HG02571 (cell line): ENCODE data around the gene PALM.
"Not testable (repeated sequence)": the region's sequence is repeated elsewhere in the genome, so short reads cannot be mapped to it uniquely, and the experiment has no call there.

Experiments used
- ATAC-seq: cut with Tn5 transposase; IDR thresholded peaks from one replicate; pipeline ENCODE4 v1.9.1; 2021; ENCODE audit warnings: mild to moderate bottlenecking, moderate library complexity; ENCODE audit not compliant: unreplicated experiment

The PALM gene

DNA sequence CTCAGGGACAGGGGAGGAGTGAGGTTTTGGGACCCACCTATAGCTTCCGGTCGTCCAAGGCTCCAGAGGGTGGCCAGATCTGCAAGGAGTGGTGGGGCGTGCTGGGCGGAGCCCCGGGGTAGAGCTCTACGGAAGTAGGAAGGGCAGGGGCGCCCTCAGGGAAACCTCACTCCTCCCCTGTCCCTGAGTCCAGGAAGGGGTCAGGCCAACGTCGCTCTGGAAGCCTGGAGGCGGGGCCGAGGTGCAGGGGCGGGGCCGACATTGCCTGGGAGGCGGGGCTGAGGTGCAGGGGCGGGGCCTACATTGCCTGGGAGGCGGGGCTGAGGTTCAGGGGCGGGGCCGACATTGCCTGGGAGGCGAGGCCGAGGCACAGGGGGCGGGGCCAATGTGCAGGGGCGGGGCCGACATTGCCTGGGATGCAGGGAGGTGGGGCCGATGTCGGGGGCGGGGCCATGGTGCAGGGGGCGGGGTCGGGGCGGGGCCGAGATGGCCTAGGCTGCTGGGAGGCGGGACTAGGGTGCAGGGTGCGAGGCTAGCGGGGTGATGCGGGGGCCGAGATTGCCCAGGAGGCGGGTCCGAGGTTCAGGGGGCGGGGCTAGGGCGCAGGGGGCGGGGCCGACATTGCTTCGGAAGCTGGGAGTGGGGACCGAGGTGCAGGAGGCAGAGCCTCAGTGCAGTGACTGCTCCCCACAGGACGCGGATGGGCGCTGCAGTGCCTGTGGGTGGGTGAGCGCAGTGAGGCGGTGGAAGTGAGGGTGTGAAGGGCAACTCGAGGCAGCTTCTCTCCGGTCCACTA, 4.9 kb upstream of the PALM start:
- no peak for ATAC-seq

DNA sequence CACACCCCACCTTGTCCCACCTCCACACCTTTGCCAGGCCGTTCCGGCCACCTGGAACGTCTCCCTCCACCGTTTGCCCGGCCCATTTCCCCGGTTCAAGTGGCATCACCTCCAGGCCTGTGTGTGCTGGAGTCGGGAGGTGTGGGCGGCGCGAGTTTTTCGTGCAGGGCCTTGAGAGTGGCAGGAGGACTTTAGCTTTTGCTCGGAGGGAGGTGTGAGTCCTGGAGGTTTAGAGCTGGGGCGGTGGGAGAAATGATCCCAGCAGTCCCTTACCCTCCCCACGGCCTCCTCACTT, 4.3 kb upstream of the PALM start:
- ATAC-seq: no peak

DNA sequence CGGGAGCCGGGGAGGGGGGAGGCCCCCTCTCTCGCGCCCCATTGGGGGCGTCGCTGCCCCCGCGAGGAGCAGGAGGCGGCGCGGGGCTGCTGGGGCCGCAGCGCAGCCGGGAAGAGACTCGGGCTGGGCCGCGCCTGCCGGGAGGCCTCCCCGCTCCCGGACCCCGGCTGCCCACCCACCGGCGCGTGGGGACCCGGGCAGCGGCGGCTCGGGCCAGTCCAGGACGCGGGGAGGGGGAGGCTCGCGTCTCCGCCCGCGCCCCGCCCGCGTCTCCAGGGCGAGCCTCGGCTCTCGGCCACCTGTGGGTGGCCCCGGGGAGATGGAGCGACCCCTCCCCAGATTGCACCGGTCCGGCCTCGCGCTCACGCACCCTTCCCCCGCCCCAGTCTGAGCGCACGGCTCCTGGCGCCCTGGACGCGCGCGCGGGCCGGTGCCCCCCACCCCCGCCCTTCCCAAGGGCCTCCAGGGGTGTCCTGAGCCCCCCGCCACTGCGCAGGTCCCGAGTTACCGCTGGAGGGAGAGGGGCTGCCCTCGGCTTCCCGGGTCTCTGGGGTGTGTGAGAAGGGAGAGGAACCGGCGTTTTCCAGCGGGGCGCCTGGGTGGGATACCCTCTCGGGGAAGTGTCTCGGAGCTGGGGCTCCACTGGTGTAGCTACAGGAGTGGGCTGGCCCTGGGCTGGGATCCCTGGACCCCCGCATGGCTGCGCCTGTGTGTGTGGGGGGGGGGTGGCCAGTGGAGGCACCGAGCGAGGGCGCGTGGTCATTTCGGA, 645 bp downstream of the PALM start:
- no peak for ATAC-seq

DNA sequence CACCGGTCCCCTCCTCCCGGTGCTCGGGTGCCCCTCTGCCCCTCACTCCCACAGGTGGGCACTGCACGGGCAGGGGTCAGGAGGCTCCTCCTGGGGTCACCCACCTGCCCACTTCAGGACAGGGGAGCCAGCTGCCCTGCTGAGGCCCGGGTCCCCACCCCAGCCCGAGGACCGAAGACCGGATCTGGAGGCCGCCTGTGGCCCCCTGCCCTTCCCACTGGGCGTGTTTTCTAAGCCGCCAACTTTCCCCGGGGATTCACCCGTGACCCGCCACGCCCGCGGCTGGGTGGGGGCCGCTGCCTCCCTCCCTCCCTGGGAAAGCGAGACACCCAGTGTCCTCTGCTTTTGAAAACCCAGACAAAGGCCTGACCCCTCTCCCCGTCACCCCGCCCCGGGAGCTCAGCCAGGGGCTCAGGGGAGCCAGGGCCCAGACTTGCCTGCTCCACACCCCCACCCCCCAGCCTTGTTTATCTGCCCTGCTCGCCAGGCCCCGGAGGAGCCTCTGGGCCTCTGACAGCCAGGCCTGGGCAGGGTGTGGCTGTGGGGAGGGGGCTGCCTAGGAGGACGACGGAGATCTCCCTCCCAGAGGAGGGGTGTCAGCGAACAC, 1.3 kb downstream of the PALM start:
- ATAC-seq: no peak

DNA sequence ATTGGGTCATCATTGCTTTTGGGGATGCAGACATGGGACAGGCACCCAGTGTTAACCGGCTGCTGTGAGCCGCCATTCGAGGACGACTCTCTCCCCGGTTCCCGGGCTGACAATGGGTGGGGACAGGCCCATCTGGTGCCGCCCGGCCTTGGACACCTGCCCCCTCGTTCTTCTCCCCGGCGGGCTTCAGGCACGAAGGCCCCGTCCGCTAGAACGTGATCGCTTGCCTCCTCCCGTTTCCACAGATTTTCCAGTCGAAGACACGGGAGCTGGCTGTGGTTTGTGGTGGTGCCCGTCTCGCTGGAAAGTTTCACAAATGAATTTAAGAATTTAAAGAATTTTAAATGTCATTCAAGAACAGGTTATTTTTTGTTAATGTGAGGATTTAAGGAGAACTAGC, 2.0 kb downstream of the PALM start:
- ATAC-seq: no peak

DNA sequence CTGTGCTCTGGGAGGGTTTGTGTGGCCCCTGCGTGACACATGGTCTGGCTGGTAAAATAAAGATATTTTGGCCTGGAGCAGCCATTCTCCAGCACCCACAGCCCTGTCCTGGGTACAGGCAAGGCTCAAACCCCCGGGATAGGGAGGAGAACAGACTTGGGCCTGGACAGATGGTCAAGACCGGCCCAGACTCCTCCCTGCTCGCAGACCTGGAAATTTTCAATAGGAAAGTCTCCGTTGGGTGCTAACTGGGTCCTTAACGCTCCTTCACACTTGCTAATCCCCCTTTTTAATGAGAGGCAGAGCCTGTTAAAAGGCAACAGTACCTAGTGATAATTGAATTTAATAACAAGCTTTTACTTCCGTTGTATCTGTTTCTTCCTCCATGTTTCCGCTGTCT, 2.5 kb downstream of the PALM start:
- ATAC-seq: no peak

DNA sequence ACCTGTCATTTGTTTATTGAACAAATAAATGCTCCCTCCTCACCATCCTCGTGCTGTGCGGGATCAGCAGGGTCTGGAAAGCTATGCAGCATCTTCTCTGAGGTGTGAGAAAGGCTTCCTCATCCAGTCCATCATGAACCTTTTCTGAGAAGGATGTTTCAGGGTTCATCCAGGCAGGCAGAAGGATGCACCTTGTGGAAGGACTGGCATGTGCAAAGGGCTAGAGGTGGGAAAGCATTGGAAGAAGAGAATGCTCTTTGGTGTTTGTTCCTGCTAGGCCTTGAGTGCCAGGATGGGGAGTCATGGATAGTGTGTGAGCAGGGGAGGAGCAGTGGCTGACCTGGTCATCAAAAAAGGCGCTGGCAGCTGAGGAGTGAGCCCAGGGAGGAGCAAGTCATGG, 6.6 kb downstream of the PALM start:
- no peak for ATAC-seq

DNA sequence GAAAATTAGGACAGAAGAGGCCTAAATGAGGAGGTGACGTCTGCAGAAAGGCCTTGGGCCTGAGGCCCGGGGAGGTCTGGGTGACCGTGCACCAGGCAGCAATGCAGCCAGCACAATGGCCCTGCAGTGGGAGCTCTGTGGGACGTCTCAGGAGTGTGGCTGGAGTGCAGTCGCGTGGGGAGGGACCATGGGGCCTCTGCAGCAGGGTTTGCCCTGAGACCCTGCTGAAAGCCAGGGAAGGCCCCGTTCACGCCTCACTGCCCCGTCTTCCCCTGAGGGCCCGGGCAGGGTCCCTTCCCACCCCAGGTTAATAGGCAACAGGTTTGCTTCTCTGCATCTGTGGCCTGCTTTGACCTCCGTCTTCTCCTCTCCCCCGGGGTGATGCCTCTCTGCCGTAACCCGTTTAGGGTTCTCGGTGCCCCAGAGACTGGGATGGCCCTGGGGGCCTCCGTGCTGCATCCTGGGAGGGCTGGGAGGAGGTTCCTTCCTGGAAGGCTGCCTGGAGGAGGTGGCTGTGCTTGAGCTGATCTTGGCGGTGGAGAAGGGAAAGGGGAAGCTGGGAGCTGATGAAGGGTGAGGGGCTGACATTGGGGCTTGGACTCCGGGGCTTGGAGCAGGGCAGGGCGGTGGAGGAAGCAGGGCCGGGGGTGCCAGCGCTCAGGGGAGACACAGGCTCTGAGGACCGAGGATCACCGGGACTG, 9.7 kb downstream of the PALM start:
- ATAC-seq: no peak

DNA sequence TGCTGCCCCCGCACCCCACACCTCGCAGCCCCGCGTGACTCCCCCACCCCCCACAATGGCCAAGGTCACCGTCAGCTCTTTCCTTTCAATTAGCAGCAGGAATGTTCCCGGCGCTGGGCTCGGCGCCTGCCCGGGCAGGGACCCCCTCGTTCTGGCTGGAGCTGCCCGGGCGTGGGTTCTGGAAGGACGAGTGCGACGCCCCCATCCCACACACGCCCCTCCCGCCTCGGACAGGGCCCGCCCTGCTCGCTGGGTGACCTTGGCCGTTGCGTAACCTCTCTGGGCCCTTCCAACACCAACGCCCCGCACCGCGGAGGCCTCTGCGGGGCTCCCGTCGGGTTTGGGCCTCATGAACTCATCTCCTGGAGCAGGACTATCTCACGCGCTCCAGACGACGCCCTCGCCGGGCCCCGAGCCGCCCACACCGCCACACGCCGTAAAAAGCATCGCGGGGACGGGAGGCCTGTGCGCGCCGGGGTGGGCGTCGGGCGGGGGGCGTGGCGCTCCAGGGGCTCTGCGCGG, 10.3 kb downstream of the PALM start:
- no peak for ATAC-seq

DNA sequence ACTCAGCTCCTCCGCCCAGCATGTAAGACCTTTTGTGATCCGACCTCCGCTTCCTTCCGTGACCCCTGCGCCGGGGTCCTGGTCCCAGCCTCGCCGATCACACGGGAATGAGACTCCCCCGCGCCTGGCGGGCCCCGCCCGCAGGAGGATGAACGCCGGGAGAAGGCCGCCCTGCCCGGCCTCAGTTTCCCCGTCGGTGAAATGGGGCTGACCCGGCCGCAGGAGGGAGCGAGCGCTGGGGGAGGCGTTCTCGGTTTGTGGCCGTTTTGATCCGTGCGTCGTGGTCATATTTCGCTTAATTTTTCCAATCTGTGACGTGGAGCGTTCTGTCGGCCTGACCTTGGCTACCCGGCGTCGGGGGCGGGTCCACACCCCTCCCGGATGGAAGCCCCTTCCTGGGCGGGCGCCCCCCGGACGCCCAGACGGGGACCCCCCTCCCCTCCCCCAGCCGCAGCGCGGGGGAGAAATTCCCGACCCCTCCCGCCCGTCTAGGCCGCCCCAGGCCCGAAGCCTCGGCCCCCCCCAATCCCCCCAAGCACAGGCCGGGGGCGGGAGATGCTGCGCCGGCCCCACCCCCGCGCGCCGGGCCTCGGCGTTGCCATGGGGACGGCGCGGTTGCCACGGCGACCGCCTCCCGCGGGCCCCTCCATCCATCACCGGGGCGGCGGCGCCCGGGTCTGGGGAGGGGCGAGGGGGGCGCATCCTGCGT, 11.1 kb downstream of the PALM start:
- ATAC-seq: no peak

DNA sequence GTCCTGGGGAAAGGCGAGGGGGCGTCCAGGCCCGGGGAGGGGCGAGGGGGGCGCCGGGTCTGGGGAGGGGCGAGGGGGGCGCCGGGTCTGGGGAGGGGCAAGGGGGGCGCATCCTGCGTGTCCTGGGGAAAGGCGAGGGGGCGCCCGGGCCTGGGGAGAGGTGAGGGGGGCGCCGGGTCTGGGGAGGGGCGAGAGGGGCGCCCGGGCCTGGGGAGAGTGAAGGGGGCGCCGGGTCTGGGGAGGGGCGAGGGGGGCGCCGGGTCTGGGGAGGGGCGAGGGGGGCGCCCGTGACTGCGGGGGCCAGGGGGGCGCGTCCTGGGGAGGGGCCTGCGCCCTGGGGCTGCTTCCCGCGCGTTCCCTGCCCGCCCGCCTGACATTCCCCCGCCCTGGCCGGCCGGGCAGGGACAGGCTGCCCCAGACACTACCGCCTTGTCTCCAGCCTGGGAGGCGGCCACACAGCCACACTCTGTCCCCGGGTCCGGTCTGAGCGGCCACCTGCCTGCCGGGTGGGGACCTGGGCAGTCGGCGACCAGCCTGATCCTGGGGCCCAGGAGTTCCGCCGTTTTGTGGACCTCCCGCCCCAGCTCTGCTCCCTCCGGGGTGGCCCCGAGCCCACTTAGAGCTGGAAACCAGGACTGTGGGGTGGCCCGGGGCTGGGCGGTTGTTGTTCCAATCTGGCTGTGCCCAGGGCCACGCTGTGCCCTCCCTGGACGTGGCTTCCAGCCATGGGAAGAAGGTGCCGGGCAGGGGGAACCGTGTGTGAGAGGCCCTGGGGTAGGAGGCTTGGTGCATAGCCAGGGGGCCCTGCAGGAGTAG, 11.8 kb downstream of the PALM start:
- no peak for ATAC-seq

DNA sequence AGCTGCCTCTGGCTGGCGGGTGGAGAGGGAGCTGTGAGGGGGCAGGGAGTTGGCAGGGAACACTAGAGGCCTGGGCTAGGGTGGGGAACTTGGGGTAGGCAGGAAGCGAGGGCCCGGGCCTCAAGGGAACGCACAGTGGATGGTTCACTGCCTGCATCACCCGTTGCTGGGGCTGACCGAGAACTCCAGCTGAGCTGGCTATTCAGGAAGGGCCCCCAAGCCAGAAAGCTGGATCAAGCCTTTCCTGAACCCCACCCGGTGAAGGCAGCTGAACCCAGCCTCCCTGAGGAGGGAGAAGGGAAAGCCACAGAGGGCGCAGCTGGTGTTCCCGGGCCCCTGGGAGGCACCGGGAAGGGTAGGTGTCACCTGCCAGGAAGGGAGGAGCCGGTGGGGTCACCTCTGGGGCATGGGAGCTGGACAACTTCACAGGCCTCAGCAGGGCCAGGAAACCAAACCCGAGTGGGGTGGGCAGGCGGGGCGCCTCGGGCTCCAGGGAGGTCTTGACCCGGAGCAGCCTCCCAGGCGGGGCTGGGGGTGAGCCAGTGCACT, 13.9 kb downstream of the PALM start:
- ATAC-seq: no peak

DNA sequence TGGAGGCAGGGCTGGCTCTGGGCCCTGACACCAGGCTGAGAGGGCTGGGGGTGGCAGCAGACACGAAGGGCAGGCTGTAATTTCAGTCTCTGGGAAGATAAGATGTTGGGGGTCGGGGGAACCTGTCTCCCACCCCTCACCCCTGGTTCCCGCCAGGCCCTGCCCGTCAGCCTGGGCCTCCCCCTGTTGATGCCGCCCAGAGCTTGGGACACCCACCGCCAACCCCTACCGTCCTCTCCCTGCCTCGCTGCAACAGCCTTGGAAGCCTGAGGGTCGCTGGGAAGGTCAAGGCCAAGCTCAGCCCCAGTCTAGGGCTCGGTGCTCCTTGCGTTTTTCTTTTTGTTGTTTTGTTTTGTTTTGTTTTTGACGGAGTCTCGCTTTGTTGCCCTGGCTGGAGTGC, 14.5 kb downstream of the PALM start:
- no peak for ATAC-seq

DNA sequence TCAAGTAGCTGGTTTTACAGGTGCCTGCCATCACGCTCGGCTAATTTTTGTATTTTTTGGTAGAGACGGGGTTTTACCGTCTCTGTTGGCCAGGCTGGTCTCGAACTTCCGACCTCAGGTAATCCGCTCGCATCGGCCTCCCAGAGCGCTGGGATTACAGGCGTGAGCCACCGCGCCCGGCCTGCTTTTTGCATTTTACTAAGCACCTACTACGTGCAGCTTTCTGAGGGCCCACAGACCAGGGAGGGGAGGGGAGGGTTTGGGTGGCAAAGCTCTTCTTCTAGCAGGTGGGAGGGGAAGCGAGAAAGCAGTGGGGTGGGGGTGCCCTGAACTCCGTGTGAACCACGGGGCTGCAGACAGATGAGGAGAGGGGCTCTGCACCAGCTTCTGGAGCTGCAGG, 15.0 kb downstream of the PALM start:
- ATAC-seq: no peak

DNA sequence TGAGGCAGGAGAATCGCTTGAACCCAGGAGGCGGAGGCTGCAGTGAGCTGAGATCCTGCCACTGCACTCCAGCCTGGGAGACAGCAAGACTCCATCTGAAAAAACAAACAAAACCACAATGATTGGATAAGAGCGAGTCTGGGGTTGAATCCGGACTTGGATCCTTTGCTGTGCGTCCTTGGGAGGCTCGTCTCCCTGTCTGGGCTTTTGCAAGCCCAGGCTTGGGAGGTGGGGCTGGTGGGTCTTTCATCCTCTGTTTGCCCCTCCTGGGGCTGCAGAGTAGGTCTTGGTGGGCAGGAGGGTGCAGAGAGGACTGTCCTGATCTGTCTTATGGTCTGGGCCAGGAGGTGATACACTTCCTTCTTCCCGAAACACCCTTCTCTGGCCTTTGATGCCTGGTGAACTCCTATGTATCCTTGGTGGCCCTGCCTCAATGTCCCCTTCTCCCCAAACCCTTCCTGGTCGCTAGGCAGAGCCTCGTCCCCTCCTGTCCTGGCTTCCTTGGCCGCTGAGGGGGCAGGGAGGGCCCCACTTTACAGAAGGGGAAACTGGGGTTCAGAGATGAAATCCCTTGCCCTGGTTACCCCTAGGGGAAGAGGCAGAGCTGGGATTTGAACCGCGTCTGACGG, 16.8 kb downstream of the PALM start:
- no peak for ATAC-seq

DNA sequence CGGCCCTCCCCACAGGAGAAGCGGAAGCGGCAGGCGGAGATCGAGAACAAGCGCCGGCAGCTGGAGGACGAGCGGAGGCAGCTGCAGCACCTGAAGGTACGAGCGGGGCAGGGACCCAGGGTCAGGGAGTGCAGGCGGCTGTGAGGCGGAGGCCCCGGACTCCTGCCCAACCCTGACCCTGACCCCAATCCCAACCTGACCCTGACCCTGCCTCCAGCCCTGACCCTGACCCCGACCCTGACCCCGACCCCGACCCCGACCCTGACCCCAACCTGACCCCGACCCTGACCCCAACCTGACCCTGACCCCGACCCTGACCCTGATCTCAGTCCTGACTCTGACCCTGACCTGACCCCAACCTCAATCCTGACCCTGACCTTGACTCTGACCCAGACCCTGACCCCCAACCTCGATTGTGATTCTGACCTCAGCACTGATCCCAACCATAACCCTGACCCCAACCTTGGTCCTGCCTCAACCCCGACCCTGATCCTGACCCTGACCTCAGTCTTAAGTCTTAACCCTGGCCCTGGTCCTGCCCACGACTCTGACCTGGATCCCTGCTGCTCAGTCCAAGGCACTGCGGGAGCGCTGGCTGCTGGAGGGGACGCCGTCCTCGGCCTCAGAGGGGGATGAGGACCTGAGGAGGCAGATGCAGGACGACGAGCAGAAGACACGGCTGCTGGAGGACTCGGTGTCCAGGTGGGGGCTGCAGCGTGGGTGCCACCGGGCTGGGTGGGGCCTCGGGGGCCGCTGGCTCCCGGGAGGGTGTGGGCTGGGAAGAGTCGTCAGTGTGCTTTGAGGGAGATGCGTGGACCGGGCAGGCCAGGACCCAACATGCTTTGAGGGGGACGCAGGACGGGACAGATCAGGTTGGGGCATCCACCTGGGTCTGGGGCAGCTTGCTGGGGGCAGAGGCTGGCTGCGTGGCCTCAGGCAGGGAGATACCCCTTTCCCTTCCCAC, 18.5 kb downstream of the PALM start:
- no peak for ATAC-seq

DNA sequence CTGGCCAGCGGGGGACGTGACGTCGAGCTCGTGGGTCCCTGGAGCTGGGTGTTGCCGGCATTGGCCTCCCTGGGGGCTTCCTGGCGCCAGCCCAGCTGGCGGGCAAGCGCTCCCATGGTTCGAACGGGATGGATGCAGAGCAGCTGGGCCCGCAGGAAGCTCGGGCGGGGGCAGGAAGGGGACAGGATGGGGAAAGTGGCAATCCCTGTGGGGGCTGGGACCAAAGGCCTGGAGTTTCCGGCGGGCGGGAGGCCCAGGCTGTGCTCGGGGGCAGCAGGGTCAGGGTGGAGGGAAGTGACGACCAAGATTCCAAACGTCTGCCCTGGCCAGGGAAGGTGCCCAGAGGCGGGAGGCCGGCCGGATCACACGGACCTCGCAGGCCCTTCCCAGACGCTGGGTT, 19.3 kb downstream of the PALM start:
- no peak for ATAC-seq

DNA sequence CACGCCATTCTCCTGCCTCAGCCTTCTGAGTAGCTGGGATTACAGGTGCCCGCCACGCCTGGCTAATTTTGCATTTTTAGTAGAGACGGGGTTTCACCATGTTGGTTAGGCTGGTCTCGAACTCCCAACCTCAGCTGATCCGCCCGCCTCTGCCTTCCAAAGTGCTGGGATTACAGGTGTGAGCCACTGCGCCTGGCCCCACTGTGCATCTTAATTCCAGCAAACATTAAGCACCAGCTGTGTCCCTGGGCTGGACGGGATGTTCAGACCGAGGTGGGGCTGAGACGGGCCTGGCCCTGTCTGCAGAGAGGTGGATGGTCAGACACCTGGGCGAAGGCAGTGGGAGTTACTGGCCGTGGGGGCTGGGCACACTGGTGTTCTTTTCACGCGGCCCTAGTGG, 20.8 kb downstream of the PALM start:
- ATAC-seq: not testable (repeated sequence)
